HG03558 (cell line): Measurements from ENCODE around the gene EPN3.

ENCODE experiments used
- ATAC-seq: cut with Tn5 transposase; IDR thresholded peaks from one replicate; pipeline ENCODE4 v1.9.1; 2021; ENCODE audit warnings: moderate number of reproducible peaks; ENCODE audit not compliant: unreplicated experiment; ENCODE audit errors: extremely low read depth

The EPN3 gene

DNA sequence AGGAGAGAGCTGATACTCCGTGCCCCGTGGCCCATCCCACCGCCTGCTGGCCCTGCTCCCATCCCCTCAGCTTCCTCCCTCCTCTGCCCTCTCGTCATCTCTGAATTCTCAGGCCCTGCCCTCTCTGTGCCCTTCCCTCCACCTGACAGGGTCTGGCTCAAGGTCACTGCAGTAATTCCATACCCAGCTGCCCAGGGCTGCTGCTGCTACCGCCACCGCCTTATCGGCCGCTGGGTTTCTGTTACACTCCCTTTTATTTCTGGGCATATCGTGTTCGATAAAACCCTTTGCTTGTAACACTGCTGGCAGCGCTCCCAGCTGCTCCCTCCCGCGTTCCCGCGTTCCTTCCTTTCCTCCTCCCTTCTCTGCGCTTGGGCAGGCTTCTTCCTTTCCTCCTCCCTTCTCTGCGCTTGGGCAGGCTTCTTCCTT is 1.2 kb downstream of the EPN3 start:
- ATAC-seq, result no peak

DNA sequence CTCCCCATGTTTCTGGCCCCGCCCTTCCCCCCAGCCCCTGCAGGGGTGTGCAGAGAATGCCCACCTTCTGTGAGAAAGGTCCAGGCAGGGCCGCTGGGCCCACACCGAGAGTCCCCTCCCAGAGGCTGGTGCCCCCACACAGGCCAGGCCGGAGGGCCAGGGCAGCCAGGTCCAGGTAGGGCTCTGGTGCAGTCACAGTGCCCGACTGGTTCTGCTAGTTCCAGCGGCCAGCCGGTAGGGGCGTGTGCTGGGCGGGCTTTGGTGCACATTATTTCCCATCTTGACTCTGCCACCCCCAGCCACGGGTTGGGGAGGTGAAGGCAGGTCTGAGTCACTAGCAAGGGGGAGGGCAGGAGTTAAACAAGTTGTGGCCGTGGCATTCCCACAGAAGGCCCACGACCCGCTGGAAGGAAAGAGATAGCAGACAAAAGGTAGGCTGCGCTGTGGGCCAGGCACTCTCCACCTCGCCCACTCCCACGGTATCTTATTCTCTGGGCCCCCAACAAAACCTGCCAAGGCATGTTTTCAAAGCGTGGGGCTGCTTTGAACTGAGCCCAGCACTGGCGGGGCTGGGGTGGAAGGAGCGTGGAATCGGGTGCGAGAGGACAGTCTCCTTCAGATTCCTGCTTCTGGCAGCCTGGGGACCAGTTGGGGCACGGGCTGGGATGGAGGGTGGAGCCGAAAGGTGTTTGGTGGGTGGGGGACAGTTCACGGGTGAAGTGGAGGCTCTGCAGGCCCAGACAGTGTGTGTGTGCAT is 1.9 kb downstream of the EPN3 start:
- no peak for ATAC-seq

DNA sequence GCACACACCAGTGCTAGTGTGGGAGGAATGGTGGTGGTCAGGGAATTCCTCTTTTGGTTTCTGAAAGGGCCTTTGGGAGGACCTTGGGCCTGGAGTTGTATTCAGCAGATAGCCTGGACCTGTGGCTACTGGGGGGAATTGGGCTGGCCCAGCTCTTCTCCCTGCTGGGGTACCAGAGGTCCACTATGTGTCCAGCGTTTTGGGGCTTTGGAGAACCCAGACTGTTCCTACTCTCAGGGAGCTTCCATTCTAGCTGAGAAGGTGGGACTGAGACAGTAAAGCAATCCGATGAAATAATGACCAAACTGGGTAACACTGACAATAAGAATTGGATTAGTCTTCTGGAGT is 2.4 kb downstream of the EPN3 start:
- ATAC-seq, result no peak

DNA sequence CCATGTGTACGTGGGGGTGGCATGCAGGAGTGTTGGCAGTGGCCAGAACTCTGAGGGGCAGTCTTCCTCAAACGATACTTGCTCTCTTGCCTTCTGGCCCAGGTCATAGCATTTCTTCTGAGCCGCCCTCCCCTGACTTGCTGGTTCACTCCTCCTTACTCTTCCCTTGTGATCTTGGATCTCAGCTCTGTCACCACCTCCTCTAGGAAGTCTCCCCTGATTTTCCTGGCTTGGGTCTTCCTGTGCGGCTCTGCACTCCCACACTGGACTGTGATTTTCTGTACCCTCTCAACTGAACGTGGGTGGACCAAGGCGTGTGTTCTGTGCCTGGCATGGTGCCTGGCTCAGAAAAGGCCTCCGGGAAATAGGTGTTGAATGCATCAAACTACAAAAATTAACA is 2.9 kb downstream of the EPN3 start:
- ATAC-seq, result no peak

DNA sequence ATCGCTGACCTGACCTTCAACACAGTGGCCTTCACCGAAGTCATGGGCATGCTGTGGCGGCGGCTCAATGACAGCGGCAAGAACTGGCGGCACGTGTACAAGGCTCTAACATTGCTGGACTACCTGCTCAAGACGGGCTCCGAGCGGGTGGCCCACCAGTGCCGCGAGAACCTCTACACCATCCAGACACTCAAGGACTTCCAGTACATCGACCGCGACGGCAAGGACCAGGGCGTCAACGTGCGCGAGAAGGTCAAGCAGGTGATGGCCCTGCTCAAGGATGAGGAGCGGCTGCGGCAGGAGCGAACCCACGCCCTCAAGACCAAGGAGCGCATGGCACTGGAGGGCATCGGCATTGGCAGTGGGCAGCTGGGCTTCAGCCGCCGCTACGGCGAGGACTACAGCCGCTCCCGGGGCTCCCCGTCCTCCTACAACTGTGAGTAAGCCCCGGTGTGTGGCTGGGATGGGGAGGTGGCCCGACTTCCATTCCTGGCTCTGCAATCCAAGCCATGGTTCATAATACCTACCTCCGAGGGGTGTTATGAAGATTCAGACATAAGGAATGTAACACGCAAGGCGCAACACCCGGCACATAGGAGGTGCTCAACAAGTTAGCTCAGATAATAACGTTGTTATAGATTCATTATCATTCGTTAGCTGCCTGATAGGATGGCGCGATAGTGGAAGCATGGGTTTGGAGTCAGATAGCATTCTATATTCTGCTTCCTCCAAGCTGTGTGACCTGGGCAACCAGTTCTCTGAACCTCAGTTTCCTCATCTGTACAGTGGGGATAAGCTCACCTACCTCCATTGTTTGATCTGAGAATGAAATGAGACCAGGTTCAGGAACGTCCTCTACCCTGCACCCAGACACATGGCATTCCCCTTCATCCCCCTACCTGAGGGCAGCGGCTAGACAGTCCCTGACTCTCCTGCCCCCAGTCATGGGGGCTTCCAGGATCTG is 4.4 kb downstream of the EPN3 start:
- no peak for ATAC-seq

DNA sequence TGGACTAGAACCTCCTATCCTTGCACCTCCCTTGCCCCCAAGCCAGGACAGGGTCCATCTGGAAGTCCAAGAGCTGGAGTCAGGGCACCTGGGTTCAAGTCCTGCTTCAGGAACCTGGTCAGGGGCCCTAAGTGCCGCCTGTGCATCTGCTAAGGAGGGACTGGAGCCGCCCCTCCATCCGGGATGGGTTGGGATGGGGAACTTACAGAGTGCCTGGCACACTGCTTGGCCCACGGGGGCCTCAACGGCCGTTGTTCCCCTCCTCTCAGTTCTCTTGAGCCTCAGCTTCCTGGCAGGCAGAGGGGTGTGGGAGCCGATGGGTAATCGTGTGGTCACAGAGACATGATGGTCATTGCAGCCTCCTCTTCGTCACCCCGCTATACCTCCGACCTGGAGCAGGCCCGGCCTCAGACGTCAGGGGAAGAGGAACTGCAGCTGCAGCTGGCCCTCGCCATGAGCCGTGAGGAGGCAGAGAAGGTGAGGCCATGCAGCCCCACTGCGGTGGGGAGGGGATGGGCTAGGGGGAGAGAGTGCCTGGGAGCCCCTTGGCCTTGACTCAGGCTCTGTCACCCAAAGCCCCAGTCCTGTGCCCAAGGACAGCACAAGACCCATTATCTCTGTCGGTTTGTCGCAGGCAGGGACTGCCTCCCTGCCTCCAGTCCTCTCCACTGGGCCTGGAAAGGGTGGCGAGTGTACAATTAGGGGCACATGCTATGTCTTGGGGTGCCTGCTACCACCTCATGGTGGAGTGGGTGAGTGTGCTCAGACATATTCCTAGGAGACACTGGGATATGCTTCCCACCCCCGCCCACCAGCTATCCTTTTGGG is 5.4 kb downstream of the EPN3 start:
- no peak for ATAC-seq

GRCh38 chr17:50538549-50539410 is 6.2 kb downstream of the EPN3 start:
- no peak for ATAC-seq

DNA sequence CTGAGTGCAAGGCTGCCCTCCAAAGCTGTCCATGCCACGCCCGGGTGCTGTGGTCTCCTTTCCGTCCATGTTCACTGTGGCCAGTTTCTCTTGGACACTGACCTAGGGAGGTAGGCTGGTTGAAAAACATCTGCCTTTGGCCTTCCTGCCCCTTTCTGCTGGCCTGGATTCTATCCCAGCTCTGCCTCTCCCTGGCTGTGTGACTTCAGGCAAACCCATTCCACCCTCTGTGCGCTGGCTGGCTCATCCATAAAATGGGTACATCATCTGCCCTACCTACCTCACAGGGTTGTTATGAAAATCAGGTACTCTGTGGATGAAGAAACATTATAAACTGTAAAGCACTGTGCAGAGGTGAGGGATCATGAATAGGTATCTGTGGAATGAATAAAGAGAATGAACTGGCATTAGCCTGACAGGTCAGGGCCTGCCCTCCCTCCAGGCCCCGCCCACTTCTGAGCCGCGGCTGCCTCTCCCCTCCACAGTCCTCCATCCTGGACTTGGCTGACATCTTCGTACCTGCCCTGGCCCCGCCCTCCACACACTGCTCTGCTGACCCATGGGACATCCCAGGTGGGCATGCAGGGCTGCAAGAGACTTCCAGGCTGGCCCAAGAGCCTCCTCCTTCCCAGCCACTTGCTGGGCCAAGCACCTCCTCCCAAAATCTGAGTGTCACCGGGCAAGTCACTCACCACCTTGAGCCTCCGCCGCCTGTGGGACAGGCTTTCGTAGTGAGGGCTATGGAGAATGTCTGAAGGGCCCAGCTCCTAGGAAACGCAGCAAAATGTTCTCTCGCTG is 7.4 kb downstream of the EPN3 start:
- no peak for ATAC-seq

DNA sequence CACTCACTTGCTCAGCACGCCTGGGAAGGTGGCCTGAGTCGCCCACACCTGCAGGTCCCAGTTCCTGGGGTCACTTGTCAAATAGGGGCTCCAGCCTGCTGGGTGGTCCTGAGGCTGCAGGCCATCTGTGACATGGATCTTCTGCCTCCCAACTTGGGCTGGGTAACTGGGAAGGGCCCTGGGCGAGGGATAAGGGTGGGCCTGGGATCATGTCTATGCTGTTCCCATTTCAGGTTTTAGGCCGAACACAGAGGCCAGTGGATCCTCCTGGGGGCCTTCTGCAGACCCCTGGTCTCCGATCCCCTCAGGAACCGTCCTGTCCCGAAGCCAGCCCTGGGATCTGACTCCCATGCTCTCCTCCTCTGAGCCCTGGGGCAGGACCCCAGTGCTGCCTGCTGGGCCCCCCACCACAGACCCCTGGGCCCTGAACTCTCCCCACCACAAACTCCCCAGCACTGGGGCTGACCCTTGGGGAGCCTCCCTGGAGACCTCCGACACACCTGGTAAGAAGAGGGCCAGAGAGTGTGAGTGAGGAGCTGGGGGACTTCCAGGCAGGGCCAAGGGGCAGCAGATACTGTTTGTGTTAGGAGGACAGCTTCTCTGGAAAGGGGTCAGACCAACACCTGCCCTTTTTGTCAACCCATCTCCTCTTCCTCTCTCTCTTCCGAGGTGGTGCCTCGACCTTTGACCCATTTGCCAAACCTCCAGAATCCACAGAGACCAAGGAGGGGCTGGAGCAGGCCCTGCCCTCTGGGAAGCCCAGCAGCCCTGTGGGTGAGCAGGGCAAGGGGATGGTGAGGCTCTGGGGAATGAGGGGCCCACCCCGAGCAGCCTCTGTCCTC is 8.2 kb downstream of the EPN3 start:
- no peak for ATAC-seq

- ATAC-seq, result no peak
Measured at GRCh38 chr17:50541402-50541715, 8.8 kb downstream of the EPN3 start.

DNA sequence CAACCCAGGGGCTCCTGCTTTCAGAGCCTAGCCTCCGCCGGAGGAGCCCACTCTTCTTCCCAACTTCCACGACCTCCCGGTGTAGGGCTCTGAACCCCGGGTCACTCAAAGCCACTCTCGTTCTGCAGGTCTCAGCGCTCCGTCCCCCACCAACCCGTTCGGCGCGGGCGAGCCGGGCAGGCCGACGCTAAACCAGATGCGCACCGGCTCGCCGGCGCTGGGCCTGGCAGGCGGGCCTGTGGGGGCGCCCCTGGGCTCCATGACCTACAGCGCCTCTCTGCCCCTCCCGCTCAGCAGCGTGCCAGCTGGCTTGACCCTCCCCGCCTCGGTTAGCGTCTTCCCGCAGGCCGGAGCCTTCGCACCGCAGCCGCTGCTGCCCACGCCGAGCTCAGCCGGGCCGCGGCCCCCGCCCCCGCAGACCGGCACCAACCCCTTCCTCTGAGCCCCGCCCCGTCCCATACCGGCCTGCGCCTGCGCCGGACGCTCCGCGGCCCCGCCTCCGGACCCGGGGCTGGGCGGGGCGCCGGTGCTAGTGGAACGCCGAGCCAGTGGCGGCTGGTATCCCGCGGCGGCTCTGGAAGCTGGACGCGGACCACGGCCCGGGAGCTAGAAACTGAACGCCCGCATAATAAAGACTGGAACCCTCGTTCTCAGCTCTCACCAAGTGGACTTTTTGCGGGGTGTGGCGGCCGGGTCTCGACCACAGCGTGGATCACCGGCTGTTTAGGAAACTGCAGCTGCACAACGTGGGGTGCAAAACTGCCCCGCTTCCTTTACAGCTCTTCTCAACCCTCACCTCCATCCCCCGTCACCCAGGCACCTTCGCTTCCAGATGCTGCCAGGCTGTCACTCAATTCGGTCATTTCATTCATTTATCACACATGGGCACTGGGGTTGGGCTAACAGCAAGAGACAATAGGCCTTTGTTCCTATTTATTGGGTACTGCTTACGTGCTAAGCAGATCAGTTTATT is 9.5 kb downstream of the EPN3 start:
- peak; percentile 45 for ATAC-seq

DNA sequence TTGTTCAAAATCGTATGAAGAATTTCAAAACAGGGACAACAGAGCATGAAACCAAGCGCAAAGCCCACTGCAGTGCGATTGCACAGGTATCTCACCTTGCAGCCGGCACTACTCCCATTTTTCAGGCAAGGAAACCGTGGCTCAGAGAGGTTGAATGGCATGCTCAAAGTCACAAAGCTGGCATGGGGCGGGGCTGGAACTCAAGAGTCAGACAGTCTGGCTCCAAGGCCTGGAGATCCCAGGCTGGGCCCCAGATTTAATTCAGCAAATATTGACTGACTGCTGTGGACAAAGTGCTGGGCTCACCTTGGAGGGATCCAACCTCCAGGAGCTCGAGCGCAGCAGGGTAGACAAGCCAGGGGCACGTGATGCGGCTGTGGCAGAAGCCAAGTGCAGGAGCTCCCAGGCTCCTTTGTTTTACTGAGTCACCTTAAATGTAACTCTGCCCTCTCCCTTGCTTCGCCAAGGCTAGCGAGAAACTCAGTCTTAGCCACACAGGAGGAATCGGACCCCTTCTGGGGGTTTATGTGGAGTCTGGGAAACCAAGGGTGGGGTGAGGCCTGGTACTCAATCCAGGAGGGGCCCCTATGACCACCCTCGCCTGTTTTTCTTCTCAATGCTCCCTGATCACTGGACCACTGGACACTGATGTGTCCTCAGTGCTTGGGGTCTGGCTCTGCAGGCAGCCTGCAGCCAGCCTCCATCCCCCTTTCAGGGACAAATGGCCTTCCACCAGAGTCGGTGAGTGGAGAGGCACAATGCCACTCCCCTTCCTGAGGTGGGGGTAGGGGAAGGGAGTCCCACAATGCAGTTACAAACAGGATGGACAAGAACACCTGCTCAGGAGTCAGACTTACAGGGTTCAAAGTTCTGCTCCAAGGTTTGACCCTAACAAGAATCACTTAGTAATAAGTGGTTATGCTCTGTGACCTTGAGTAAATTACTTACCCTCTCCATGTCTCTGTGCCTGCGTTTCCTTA is 10.6 kb downstream of the EPN3 start:
- ATAC-seq, result no peak

DNA sequence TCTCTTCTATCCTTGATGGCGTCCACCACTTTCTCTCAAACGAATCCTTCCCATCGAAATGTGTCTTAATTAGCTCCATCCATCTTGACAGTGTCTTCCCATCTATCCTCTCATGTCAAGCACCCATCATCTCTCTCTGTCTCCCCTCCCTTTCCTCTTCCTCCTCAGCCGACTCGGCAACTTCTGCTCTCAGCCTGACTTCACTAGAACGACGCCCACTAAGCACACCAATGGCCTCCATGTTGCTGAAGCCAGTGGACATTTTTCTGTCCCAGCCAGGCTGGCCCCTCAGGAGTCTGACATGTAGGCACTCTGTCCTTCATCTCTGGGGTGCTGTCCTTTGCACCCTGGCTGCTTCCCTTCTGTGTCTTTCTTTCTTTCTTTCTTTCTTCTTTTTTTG is 12.0 kb downstream of the EPN3 start:
- no peak for ATAC-seq

- no peak for ATAC-seq
Measured at GRCh38 chr17:50545311-50545710, 12.8 kb downstream of the EPN3 start.

DNA sequence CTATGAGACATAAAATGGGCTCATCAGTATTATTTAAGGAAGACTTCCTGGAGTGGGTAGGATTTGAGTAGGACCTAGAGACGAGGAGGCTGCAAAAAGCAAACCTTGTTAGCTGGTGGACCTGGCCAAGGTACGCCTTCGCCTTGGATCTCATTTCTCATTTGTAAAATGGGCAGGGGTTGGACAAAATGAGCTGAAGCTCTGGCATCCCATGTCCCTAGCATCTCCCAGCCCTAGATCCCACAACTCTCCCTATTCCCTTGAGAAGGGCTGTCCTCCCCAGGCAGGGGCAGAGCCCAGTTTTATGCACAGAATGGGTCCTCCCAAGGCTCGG is 14.1 kb downstream of the EPN3 start:
- no peak for ATAC-seq
